HEK293T (cell line): ENCODE measurements around the gene STAT4.

ENCODE experiments used
- PKNOX1 ChIP-seq: fragments of 450-650 bp; IDR thresholded peaks from 2 replicates; pipeline ENCODE4 v1.6.1; 2016
- SP1 ChIP-seq: fragments of 450-650 bp; IDR thresholded peaks from 2 replicates; pipeline ENCODE4 v1.6.1; 2017
- TARDBP ChIP-seq: fragments of 450-650 bp; IDR thresholded peaks from 2 replicates; pipeline ENCODE4 v1.6.1; 2016

GRCh38 chr2:190996947-190997346 lies 153.8 kb downstream of the STAT4 start:
- TF ChIP-seq TARDBP (no peak), PKNOX1 (no peak), SP1 (no peak)
